Bronchial epithelial cell (primary cell): Measurements from ENCODE around the gene ARL6IP5. TPM values are rescaled to one million over a fixed set of nuclear protein-coding genes. Genes with fewer than 3 reads are reported as not detected.

Experiments used
- DNase-seq: peaks from one replicate; pipeline ENCODE4 v3.0.0-alpha.2; 2010; ENCODE audit warnings: low read depth
- FAIRE-seq: peaks from 2 replicates; lab custom pipeline; 2011; peaks lifted over from hg19 to GRCh38; lab: Jason Lieb, UNC
- H3K27me3 ChIP-seq: 2 replicates; pipeline ENCODE4 v1.5.1; 2011; ENCODE audit warnings: low read length; ENCODE audit not compliant: control insufficient read depth, insufficient read depth
- H3K36me3 ChIP-seq: 2 replicates; pipeline ENCODE4 v1.5.1; 2011; ENCODE audit warnings: low read length; ENCODE audit not compliant: control insufficient read depth, insufficient read depth
- H3K4me3 ChIP-seq: 2 replicates; pipeline ENCODE4 v1.5.1; 2011; ENCODE audit warnings: mild to moderate bottlenecking, low read depth, low read length, control low read depth
- CTCF ChIP-seq: IDR thresholded peaks from 2 replicates; pipeline ENCODE4 v1.5.1; 2011; ENCODE audit warnings: mild to moderate bottlenecking, moderate library complexity, low read length, control low read depth, inconsistent platforms; ENCODE audit not compliant: insufficient read depth, severe bottlenecking
- total RNA-seq: library from RNA; depleted of rRNA; stranded (reverse); fragments of >200 nt; gene quantifications from 2 replicates; pipeline ENCODE4 v1.2.1, GENCODE V29; 2014

Gene ARL6IP5
- total RNA-seq, 1 donor from 2014 or later: 37.6 TPM

DNA sequence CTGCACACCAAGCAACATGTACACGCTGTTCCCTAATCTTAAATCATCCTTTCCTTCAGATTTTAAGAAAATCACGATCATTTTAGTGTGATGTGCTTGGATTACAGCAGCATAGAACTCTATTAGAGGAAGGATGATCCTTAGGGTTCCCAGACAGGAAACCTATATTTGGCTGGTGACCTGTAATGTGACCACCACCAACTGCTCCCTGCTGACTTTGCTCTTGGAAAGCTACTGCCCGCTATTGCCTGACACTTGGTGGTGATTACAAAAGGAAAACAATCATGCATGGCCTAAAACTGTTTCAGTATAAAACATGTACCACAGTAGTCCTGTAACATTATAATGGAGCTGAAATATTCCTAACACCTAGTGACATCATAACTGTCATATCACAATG lies 64.8 kb downstream of the ARL6IP5 start:
- Histone ChIP-seq H3K4me3 (no peak overlapping the region), H3K27me3 (no peaks in the 10 kb centered on the region), H3K36me3 (no peaks in the 10 kb centered on the region)
- FAIRE-seq: no peak
- no peak for DNase-seq
- no peak for TF ChIP-seq CTCF

Other genes starting within 250 kb of the ARL6IP5 start
- gene TAFA4, start 152.4 kb upstream of the ARL6IP5 start, total RNA-seq: not detected in 2 replicates
- gene EOGT, start 71.3 kb upstream of the ARL6IP5 start, total RNA-seq: 29.8 and 33.2 TPM in 2 replicates
- gene TMF1, start 32.6 kb upstream of the ARL6IP5 start, total RNA-seq: 21.3 and 28.9 TPM in 2 replicates
- 46.6 and 58.2 TPM in 2 replicates for gene UBA3, start 4.6 kb upstream of the ARL6IP5 start, total RNA-seq
- not detected in 2 replicates for gene LMOD3, start 37.7 kb downstream of the ARL6IP5 start, total RNA-seq